ENCODE measurements around the gene PIK3R1. TPM values are rescaled to one million over a fixed set of nuclear protein-coding genes. Genes with fewer than 3 reads are reported as not detected.

PIK3R1 gene
- total RNA-seq, 1 donor from 2014 or later = 52.2 TPM

DNA sequence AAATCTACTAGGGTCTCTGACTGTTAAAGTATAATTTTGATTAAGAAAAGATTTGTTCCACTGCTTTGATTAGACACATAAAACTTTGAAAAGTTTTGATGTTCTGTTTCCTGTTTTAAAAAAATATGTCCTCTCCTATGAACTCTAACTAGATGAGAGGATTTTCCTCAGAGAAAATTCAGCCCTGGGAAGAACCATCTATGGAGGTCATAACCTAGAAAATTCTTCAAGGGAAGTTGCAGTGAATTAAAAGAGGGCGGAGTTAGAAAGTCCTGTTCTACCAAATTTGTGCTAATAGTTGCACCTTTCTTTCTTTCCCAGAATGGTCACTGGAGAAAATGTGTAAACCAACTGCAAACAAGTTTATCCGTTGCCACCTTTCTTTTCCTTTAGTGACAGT, 27.7 kb downstream of the PIK3R1 start:
- ChIA-PET POLR2A (interaction anchor here (4.3 kb wide), 1 partner anchor 28 kb away, joined by 31 read pairs; the partner anchor contains the start of gene PIK3R1), CTCF (interaction anchor here (0.7 to 0.8 kb wide), 3 partner anchors 9 to 44 kb away, joined by 3 read pairs; no protein-coding TSS in a partner anchor)
- TF ChIP-seq, protein P1, sequence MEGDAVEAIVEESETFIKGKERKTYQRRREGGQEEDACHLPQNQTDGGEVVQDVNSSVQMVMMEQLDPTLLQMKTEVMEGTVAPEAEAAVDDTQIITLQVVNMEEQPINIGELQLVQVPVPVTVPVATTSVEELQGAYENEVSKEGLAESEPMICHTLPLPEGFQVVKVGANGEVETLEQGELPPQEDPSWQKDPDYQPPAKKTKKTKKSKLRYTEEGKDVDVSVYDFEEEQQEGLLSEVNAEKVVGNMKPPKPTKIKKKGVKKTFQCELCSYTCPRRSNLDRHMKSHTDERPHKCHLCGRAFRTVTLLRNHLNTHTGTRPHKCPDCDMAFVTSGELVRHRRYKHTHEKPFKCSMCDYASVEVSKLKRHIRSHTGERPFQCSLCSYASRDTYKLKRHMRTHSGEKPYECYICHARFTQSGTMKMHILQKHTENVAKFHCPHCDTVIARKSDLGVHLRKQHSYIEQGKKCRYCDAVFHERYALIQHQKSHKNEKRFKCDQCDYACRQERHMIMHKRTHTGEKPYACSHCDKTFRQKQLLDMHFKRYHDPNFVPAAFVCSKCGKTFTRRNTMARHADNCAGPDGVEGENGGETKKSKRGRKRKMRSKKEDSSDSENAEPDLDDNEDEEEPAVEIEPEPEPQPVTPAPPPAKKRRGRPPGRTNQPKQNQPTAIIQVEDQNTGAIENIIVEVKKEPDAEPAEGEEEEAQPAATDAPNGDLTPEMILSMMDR (IDR thresholded peaks at IDR 0.05) = no peak
- Mint-ChIP-seq H3K27ac (peak overlapping the region; percentile 41), H3K36me3 (ENCODE audit: low read depth) (peaks cover 6% of the 10 kb centered on the region), H3K4me3 (peak overlapping the region; percentile 11), H3K9me3 (no peaks in the 10 kb centered on the region), H3K27me3 (no peaks in the 10 kb centered on the region), H3K4me1 (peaks cover 71% of the 10 kb centered on the region)
- no peak for DNase-seq
- intact Hi-C loops (cut with micrococcal nuclease) = loop anchor here (5.0 to 10.0 kb wide), 4 partner anchors 48 to 1241 kb away; no protein-coding TSS in a partner anchor
- ATAC-seq (ENCODE audit: low read depth) = no peak

DNA sequence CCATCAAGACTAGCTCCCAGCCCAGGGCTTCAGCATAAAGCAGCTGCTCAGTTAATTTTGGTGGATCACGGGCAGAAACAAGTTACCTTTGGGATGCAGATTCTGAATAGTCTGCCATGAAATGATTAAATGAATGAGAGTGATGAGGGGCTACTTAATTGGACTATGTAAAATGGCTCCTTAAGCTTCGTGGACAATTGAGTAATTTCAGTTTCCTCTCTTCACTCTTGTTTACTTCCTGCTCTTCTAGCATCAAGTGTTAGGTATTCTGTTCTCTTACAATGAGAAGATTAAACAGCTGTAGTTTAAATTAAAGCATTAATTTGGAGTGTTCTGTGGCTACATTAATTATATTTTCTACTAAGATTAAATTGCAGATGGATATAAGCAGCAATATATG, 28.1 kb downstream of the PIK3R1 start:
- H3K4me3 Mint-ChIP-seq = peak overlapping the region; percentile 11
- no peaks in the 10 kb centered on the region for H3K27me3 Mint-ChIP-seq
- H3K4me1 Mint-ChIP-seq = peaks cover 71% of the 10 kb centered on the region
- CTCF ChIA-PET = interaction anchor here (0.7 to 1.3 kb wide), 4 partner anchors 8 to 997 kb away, joined by 3 to 4 read pairs (median 3); no protein-coding TSS in a partner anchor
- POLR2A ChIA-PET = interaction anchor here (4.3 kb wide), 1 partner anchor 28 kb away, joined by 31 read pairs; the partner anchor contains the start of gene PIK3R1
- DNase-seq (no peak), ATAC-seq (ENCODE audit: low read depth) (no peak)
- intact Hi-C loops (cut with micrococcal nuclease) = loop anchor here (5.0 to 10.0 kb wide), 4 partner anchors 49 to 1241 kb away; no protein-coding TSS in a partner anchor
- no peaks in the 10 kb centered on the region for H3K9me3 Mint-ChIP-seq
- H3K27ac Mint-ChIP-seq = peak overlapping the region; percentile 41
- peaks cover 6% of the 10 kb centered on the region for H3K36me3 Mint-ChIP-seq (ENCODE audit: low read depth)
- TF ChIP-seq, protein P1 (IDR thresholded peaks at IDR 0.05) = no peak

DNA sequence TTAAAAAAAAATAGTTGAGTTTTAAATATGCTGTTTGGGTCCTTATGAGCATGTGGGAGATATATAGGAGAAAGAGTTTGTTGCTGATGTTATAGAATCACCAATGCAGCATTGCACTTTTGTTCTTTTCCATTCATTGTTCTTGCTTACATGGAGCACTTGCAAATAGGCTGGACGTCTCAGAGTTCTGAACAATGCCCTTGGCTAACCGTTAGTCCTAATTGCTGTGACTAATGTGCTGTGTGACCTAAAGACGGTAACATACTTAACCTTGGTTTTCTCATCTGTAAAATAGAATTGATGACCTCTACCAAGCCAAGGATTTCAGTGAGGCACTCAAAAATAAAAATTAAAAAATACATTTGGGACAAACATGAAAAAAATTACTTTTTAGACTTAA, 29.8 kb downstream of the PIK3R1 start:
- ChIA-PET POLR2A (interaction anchor here (4.3 kb wide), 1 partner anchor 30 kb away, joined by 31 read pairs; the partner anchor contains the start of gene PIK3R1), CTCF (no interaction called here)
- H3K27me3 Mint-ChIP-seq = no peaks in the 10 kb centered on the region
- no peak overlapping the region for H3K27ac Mint-ChIP-seq
- DNase-seq (no peak), ATAC-seq (ENCODE audit: low read depth) (no peak)
- TF ChIP-seq, protein P1 (IDR thresholded peaks at IDR 0.05) = no peak
- no peak overlapping the region for H3K4me3 Mint-ChIP-seq
- intact Hi-C loops (cut with micrococcal nuclease) = loop anchor here (10.0 kb wide), 2 partner anchors 51 to 271 kb away; no protein-coding TSS in a partner anchor
- H3K4me1 Mint-ChIP-seq = peaks cover 75% of the 10 kb centered on the region
- no peaks in the 10 kb centered on the region for H3K9me3 Mint-ChIP-seq
- peaks cover 6% of the 10 kb centered on the region for H3K36me3 Mint-ChIP-seq (ENCODE audit: low read depth)

DNA sequence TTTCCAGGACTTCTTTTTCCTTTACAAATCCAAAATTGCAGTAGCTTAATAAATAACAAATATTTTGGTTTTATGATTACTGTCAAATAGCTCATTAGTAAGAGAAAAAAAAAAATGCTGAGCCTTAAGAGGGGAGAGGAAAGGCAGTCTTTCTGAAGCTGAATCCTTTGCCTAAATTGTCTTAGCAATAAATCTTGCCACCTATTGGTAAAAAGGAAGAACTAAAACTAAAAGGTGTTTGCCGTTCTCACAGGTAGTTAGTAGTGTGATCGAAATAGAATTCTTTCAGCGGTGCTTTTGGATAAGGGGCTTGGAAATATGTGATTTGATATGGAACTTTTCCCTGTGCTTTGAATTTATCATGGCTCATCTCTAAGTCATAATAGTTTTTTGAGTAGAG, 31.2 kb downstream of the PIK3R1 start:
- Mint-ChIP-seq H3K27ac (no peak overlapping the region), H3K4me3 (no peak overlapping the region), H3K9me3 (no peaks in the 10 kb centered on the region), H3K4me1 (peaks cover 77% of the 10 kb centered on the region), H3K27me3 (no peaks in the 10 kb centered on the region), H3K36me3 (ENCODE audit: low read depth) (peaks cover 6% of the 10 kb centered on the region)
- ChIA-PET CTCF (interaction anchor here (0.9 to 3.0 kb wide), 6 partner anchors 8 to 1001 kb away, joined by 3 to 19 read pairs (median 3); partner anchors contain the start of gene PIK3R1), POLR2A (interaction anchor here (4.3 kb wide), 1 partner anchor 31 kb away, joined by 31 read pairs; the partner anchor contains the start of gene PIK3R1)
- ATAC-seq (ENCODE audit: low read depth) = no peak
- TF ChIP-seq, protein P1 (IDR thresholded peaks at IDR 0.05) = no peak
- intact Hi-C loops (cut with micrococcal nuclease) = loop anchor here (10.0 kb wide), 2 partner anchors 52 to 272 kb away; no protein-coding TSS in a partner anchor
- DNase-seq = no peak

DNA sequence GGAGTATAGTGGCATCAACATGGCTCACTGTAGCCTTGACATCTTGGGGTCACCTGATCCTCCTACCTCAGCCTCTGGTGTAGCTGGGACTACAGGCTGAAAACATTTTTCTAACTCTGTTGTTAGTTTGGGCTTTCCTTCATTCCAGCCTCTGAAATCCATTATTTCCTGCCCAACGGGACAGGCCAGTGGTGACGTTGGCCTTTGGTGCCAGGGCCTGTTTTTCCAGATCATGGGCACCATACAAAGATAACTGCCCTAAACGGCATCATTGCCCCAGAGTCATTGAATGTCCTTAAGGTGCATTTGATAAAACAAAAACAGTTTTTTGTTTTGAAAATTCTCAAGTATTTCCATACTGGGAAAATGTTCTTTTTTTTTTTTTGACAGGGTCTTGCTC, 32.1 kb downstream of the PIK3R1 start:
- no peak overlapping the region for H3K27ac Mint-ChIP-seq
- H3K4me3 Mint-ChIP-seq = no peak overlapping the region
- H3K36me3 Mint-ChIP-seq (ENCODE audit: low read depth) = peaks cover 2% of the 10 kb centered on the region
- H3K4me1 Mint-ChIP-seq = peaks cover 76% of the 10 kb centered on the region
- DNase-seq = no peak
- ChIA-PET CTCF (interaction anchor here (1.3 to 3.0 kb wide), 3 partner anchors 9 to 1001 kb away, joined by 3 to 19 read pairs (median 5); partner anchors contain the start of gene PIK3R1), POLR2A (no interaction called here)
- H3K9me3 Mint-ChIP-seq = no peaks in the 10 kb centered on the region
- TF ChIP-seq, protein P1 (IDR thresholded peaks at IDR 0.05) = no peak
- no peak for ATAC-seq (ENCODE audit: low read depth)
- no peaks in the 10 kb centered on the region for H3K27me3 Mint-ChIP-seq
- intact Hi-C loops (cut with micrococcal nuclease) = loop anchor here (10.0 kb wide), 2 partner anchors 53 to 273 kb away; no protein-coding TSS in a partner anchor

Data from activated B cell treated with CpG ODN at 0.5 μM for 24 hours (primary cell).